ENCODE results near the gene ABCD4.

ABCD4 gene

GRCh38 chr14:74349757-74350156, 47.0 kb upstream of the ABCD4 start:
- no peaks in the 10 kb centered on the region for H3K9me3 ChIP-seq (ENCODE audit: control insufficient read depth, insufficient read depth, low read depth, low read length)
- peaks cover 5% of the 10 kb centered on the region; the same call in 1 of the 2 replicates for H3K4me1 ChIP-seq (ENCODE audit: control insufficient read depth, insufficient read depth, low read length)
- no peak overlapping the region for H3K4me3 ChIP-seq (ENCODE audit: low read depth, low read length)
- CTCF ChIA-PET: interaction anchor here (0.5 kb wide), 1 partner anchor 87 kb away, joined by 3 read pairs; no protein-coding TSS in a partner anchor
- H3K36me3 ChIP-seq (ENCODE audit: control insufficient read depth in 2 of 2, insufficient read depth in 1 of 2, low read length in 2 of 2): no peaks in the 10 kb centered on the region
- no peak overlapping the region for H3K27ac ChIP-seq (ENCODE audit: extremely low read depth, low read depth, low read length)
- POLR2A ChIA-PET: no interaction called here
- TF ChIP-seq ZNF19 (tag by site-specific recombination; IDR thresholded peaks at IDR 0.05; ENCODE audit: low read depth) (no peak), ZNF114 (tag by site-specific recombination; IDR thresholded peaks at IDR 0.05) (no peak), ZNF223 (tag by site-specific recombination; IDR thresholded peaks at IDR 0.05) (no peak), GLIS1 (tag by site-specific recombination; IDR thresholded peaks at IDR 0.05) (no peak), ZNF639 (tag by site-specific recombination; IDR thresholded peaks at IDR 0.05) (no peak), ZNF2 (tag by site-specific recombination; IDR thresholded peaks at IDR 0.05) (no peak), ZNF777 (tag by site-specific recombination; IDR thresholded peaks at IDR 0.05; ENCODE audit: borderline replicate concordance) (no peak), ZNF214 (tag by site-specific recombination; IDR thresholded peaks at IDR 0.05; ENCODE audit: borderline replicate concordance) (no peak), ZNF174 (tag by site-specific recombination; IDR thresholded peaks at IDR 0.05) (no peak), ZFP69B (tag by site-specific recombination; IDR thresholded peaks at IDR 0.05) (no peak), GLIS2 (tag by site-specific recombination; IDR thresholded peaks at IDR 0.05) (no peak), KLF7 (tag by site-specific recombination; IDR thresholded peaks at IDR 0.05; ENCODE audit: borderline replicate concordance) (no peak), ZNF677 (tag by site-specific recombination; IDR thresholded peaks at IDR 0.05) (no peak)
- TF ChIP-seq, protein P1, sequence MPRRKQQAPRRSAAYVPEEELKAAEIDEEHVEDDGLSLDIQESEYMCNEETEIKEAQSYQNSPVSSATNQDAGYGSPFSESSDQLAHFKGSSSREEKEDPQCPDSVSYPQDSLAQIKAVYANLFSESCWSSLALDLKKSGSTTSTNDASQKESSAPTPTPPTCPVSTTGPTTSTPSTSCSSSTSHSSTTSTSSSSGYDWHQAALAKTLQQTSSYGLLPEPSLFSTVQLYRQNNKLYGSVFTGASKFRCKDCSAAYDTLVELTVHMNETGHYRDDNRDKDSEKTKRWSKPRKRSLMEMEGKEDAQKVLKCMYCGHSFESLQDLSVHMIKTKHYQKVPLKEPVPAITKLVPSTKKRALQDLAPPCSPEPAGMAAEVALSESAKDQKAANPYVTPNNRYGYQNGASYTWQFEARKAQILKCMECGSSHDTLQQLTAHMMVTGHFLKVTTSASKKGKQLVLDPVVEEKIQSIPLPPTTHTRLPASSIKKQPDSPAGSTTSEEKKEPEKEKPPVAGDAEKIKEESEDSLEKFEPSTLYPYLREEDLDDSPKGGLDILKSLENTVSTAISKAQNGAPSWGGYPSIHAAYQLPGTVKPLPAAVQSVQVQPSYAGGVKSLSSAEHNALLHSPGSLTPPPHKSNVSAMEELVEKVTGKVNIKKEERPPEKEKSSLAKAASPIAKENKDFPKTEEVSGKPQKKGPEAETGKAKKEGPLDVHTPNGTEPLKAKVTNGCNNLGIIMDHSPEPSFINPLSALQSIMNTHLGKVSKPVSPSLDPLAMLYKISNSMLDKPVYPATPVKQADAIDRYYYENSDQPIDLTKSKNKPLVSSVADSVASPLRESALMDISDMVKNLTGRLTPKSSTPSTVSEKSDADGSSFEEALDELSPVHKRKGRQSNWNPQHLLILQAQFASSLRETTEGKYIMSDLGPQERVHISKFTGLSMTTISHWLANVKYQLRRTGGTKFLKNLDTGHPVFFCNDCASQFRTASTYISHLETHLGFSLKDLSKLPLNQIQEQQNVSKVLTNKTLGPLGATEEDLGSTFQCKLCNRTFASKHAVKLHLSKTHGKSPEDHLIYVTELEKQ (tag by site-specific recombination; IDR thresholded peaks at IDR 0.05; ENCODE audit: borderline replicate concordance): no peak
- TF ChIP-seq, protein P2, sequence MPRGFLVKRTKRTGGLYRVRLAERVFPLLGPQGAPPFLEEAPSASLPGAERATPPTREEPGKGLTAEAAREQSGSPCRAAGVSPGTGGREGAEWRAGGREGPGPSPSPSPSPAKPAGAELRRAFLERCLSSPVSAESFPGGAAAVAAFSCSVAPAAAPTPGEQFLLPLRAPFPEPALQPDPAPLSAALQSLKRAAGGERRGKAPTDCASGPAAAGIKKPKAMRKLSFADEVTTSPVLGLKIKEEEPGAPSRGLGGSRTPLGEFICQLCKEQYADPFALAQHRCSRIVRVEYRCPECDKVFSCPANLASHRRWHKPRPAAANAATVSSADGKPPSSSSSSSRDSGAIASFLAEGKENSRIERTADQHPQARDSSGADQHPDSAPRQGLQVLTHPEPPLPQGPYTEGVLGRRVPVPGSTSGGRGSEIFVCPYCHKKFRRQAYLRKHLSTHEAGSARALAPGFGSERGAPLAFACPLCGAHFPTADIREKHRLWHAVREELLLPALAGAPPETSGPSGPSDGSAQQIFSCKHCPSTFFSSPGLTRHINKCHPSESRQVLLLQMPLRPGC (tag by site-specific recombination; IDR thresholded peaks at IDR 0.05): no peak

- H3K9me3 ChIP-seq (ENCODE audit: control insufficient read depth, insufficient read depth, low read depth, low read length): no peaks in the 10 kb centered on the region
- no peak for TF ChIP-seq ZNF324 (tag by site-specific recombination; IDR thresholded peaks at IDR 0.05)
- no peak for TF ChIP-seq REST (tag by site-specific recombination; IDR thresholded peaks at IDR 0.05)
- TF ChIP-seq GLIS1 (tag by site-specific recombination; IDR thresholded peaks at IDR 0.05): no peak
- TF ChIP-seq SALL2 (tag by site-specific recombination; IDR thresholded peaks at IDR 0.05; ENCODE audit: borderline replicate concordance): no peak
- no peak for TF ChIP-seq ZNF600 (tag by site-specific recombination; IDR thresholded peaks at IDR 0.05)
- TF ChIP-seq ZNF791 (tag by site-specific recombination; IDR thresholded peaks at IDR 0.05): no peak
- H3K4me3 ChIP-seq (ENCODE audit: low read depth, low read length): no peak overlapping the region
- CTCF ChIA-PET: interaction anchor here (0.5 to 0.7 kb wide), 3 partner anchors 88 to 225 kb away, joined by 3 read pairs; no protein-coding TSS in a partner anchor
- POLR2A ChIA-PET: no interaction called here
- no peak overlapping the region for H3K27ac ChIP-seq (ENCODE audit: extremely low read depth, low read depth, low read length)
- H3K36me3 ChIP-seq (ENCODE audit: control insufficient read depth in 2 of 2, insufficient read depth in 1 of 2, low read length in 2 of 2): no peaks in the 10 kb centered on the region
- peaks cover 5% of the 10 kb centered on the region; the same call in 1 of the 2 replicates for H3K4me1 ChIP-seq (ENCODE audit: control insufficient read depth, insufficient read depth, low read length)
Measured at GRCh38 chr14:74348735-74349463, 46.2 kb upstream of the ABCD4 start.

Data from HEK293 (cell line).